Endodermal cell (in vitro differentiated cells): ENCODE measurements around the gene CDC42BPB. TPM values are rescaled to one million over a fixed set of nuclear protein-coding genes. Genes with fewer than 3 reads are reported as not detected.
A peak's percentile ranks its signal among the peaks of the same experiment; 100 is the strongest.

Experiments used
- DNase-seq: peaks from one replicate; pipeline ENCODE4 v3.0.0-alpha.2; 2017
- H3K27ac ChIP-seq: 2 replicates; pipeline ENCODE4 v1.5.1; 2013; ENCODE audit warnings: mild to moderate bottlenecking, low read depth, low read length, moderate library complexity
- H3K27me3 ChIP-seq: 2 replicates; pipeline ENCODE4 v1.6.1; 2013; ENCODE audit warnings: mild to moderate bottlenecking, low read length, moderate library complexity; ENCODE audit not compliant: insufficient read depth, control insufficient read depth, poor library complexity, severe bottlenecking
- H3K36me3 ChIP-seq: 2 replicates; pipeline ENCODE4 v1.7.0; 2013; ENCODE audit warnings: mild to moderate bottlenecking, low read length, moderate library complexity; ENCODE audit not compliant: control insufficient read depth, insufficient read depth
- H3K4me1 ChIP-seq: one replicate; pipeline ENCODE4 v1.7.0; 2013; ENCODE audit warnings: low read length; ENCODE audit not compliant: control insufficient read depth, insufficient read depth
- H3K4me3 ChIP-seq: 2 replicates; pipeline ENCODE4 v1.5.1; 2013; ENCODE audit warnings: mild to moderate bottlenecking, low read length, moderate library complexity
- H3K9ac ChIP-seq: 2 replicates; pipeline ENCODE4 v1.6.1; 2013; ENCODE audit warnings: mild to moderate bottlenecking, low read length, moderate library complexity; ENCODE audit not compliant: poor library complexity, severe bottlenecking; ENCODE audit errors: extremely low read depth
- H3K9me3 ChIP-seq: 2 replicates; pipeline ENCODE4 v1.6.1; 2013; ENCODE audit warnings: mild to moderate bottlenecking, low read length, moderate library complexity; ENCODE audit not compliant: control insufficient read depth
- H3K27ac Mint-ChIP-seq: 2 replicates; pipeline ENCODE4 v1.8.0; 2020; ENCODE audit warnings: mixed read lengths
- H3K27me3 Mint-ChIP-seq: 2 replicates; pipeline ENCODE4 v1.8.0; 2021; ENCODE audit warnings: mild to moderate bottlenecking, mixed read lengths; ENCODE audit not compliant: insufficient read depth
- H3K36me3 Mint-ChIP-seq: 2 replicates; pipeline ENCODE4 v1.8.0; 2020; ENCODE audit warnings: low read depth, mixed read lengths
- H3K4me1 Mint-ChIP-seq: 2 replicates; pipeline ENCODE4 v1.8.0; 2020; ENCODE audit warnings: mixed read lengths
- H3K4me3 Mint-ChIP-seq: 2 replicates; pipeline ENCODE4 v1.8.0; 2020; ENCODE audit warnings: mild to moderate bottlenecking, moderate library complexity, mixed read lengths
- H3K9me3 Mint-ChIP-seq: 2 replicates; pipeline ENCODE4 v1.8.0; 2020; ENCODE audit warnings: mild to moderate bottlenecking, mixed read lengths
- CTCF ChIP-seq: fragments of 200-600 bp; sonication (generic); conservative IDR thresholded peaks from 2 replicates; pipeline ENCODE4 v1.5.0; 2021; ENCODE audit warnings: antibody characterized with exemption, mild to moderate bottlenecking
- WGBS, 2 experiments: methylation state at CpG; one replicate each; pipeline versions ENCODE4 v1.1.5 to v1.1.7; 2013; ENCODE audit warnings: missing lambda C conversion rate in 2 of 2, mixed read lengths in 1 of 2; ENCODE audit not compliant: insufficient coverage in 1 of 2, insufficient read length in 1 of 2; 5-methylcytosine and 5-hydroxymethylcytosine counted together
- total RNA-seq, 2 donors: library from RNA; stranded (reverse); fragmentation: NEBNext Ultra II Directional in 1 of 2; extraction: Animal tissue kit (Norgen Biotek cat#: 25700) in 1 of 2; gene quantifications; 2 replicates in 1 of 2; 3 replicates in 1 of 2; pipeline ENCODE4 v1.2.1, GENCODE V29; 2021

CDC42BPB gene
- total RNA-seq, 2 donors from 2014 or later = 120 to 123 TPM

- Mint-ChIP-seq H3K9me3 (peaks cover 23% of the 10 kb centered on the region), H3K4me3 (no peak overlapping the region), H3K27me3 (no peaks in the 10 kb centered on the region), H3K4me1 (peaks cover 7% of the 10 kb centered on the region), H3K27ac (peak overlapping the region; percentile 16), H3K36me3 (peaks cover 44% of the 10 kb centered on the region)
- peaks cover 24% of the 10 kb centered on the region for H3K36me3 ChIP-seq
- no peak for TF ChIP-seq CTCF
- H3K27me3 ChIP-seq = no peaks in the 10 kb centered on the region
- no peak overlapping the region for H3K4me3 ChIP-seq
- H3K9ac ChIP-seq = no peak overlapping the region
- H3K27ac ChIP-seq = no peak overlapping the region
- H3K9me3 ChIP-seq = peaks cover 22% of the 10 kb centered on the region
- no peak for DNase-seq
- H3K4me1 ChIP-seq = no peaks in the 10 kb centered on the region
- 85 to 92% methylated on average over 8 to 12 of the region's 12 CpGs for WGBS, 2 experiments
These were observed 154.7 kb downstream of the CDC42BPB start for GRCh38 chr14:102902523-102903247.

- Histone ChIP-seq H3K4me3 (no peak overlapping the region), H3K9ac (no peak overlapping the region), H3K27ac (no peak overlapping the region), H3K4me1 (no peaks in the 10 kb centered on the region), H3K36me3 (peaks cover 20% of the 10 kb centered on the region), H3K27me3 (no peaks in the 10 kb centered on the region), H3K9me3 (peaks cover 19% of the 10 kb centered on the region)
- Mint-ChIP-seq H3K4me3 (no peak overlapping the region), H3K4me1 (peaks cover 7% of the 10 kb centered on the region), H3K9me3 (peaks cover 20% of the 10 kb centered on the region), H3K27me3 (no peaks in the 10 kb centered on the region), H3K36me3 (peaks cover 40% of the 10 kb centered on the region), H3K27ac (no peak overlapping the region)
- no peak for DNase-seq
- no peak for TF ChIP-seq CTCF
- WGBS, 2 experiments = 95 to 100% methylated on average over 3 to 7 of the region's 7 CpGs
These were observed 155.3 kb downstream of the CDC42BPB start for GRCh38 chr14:102902086-102902485.

GRCh38 chr14:102901633-102902032 is 155.7 kb downstream of the CDC42BPB start:
- no peak overlapping the region for H3K9ac ChIP-seq
- H3K4me3 ChIP-seq = no peak overlapping the region
- H3K9me3 ChIP-seq = peaks cover 14% of the 10 kb centered on the region
- H3K27me3 ChIP-seq = no peaks in the 10 kb centered on the region
- H3K27ac ChIP-seq = no peak overlapping the region
- TF ChIP-seq CTCF = no peak
- H3K36me3 ChIP-seq = peaks cover 16% of the 10 kb centered on the region
- Mint-ChIP-seq H3K4me3 (no peak overlapping the region), H3K27me3 (no peaks in the 10 kb centered on the region), H3K36me3 (peaks cover 36% of the 10 kb centered on the region), H3K9me3 (peaks cover 17% of the 10 kb centered on the region), H3K27ac (no peak overlapping the region), H3K4me1 (peaks cover 7% of the 10 kb centered on the region)
- WGBS, 2 experiments = 91 to 100% methylated on average over 4 of the region's 4 CpGs
- DNase-seq = no peak
- H3K4me1 ChIP-seq = no peaks in the 10 kb centered on the region
